Measurements from ENCODE around the gene STK32B. TPM values are rescaled to one million over a fixed set of nuclear protein-coding genes. Genes with fewer than 3 reads are reported as not detected.

Gene STK32B
- total and polyA plus RNA-seq, 2 of the 4 experiments (the other 2 are of a cell fraction) = 5.5 to 6.3 TPM

- DNase-seq (no peak), ATAC-seq (ENCODE audit: low read depth) (no peak)
- Histone ChIP-seq H3K9me3 (ENCODE audit: control insufficient read depth, insufficient read depth, low read length) (no peaks in the 10 kb centered on the region), H3K27ac (ENCODE audit: insufficient read depth, low read length) (no peak overlapping the region), H2BK15ac (ENCODE audit: low read depth, low read length) (no peak overlapping the region), H4K91ac (ENCODE audit: insufficient read depth, low read depth, low read length) (no peak overlapping the region), H2BK120ac (ENCODE audit: low read depth, low read length) (no peak overlapping the region), H3K9ac (ENCODE audit: low read depth, low read length) (no peak overlapping the region), H3K36me3 (ENCODE audit: control insufficient read depth, insufficient read depth, low read length) (no peaks in the 10 kb centered on the region), H3K9me1 (ENCODE audit: insufficient read depth, low read length) (peaks cover 17% of the 10 kb centered on the region; the same call in 1 of the 2 replicates), H3K4me1 (ENCODE audit: control insufficient read depth, insufficient read depth, low read length) (peaks cover 16% of the 10 kb centered on the region), H4K8ac (ENCODE audit: low read depth in 2 of 2, low read length in 2 of 2) (no peak overlapping the region), H2AK5ac (ENCODE audit: low read depth, low read length) (peak overlapping the region; percentile 10; the same call in 1 of the 2 replicates), H3K18ac (ENCODE audit: low read depth, low read length) (no peak overlapping the region), H3K56ac (ENCODE audit: extremely low read depth, insufficient read depth, low read length) (no peak overlapping the region), H3K27me3 (ENCODE audit: control insufficient read depth, insufficient read depth, low read length) (no peaks in the 10 kb centered on the region), H4K20me1 (ENCODE audit: insufficient read depth, low read length) (no peaks in the 10 kb centered on the region), H4K5ac (ENCODE audit: low read depth, low read length) (no peak overlapping the region), H3K4me2 (ENCODE audit: low read depth, low read length) (no peak overlapping the region), H3K14ac (replicated peaks; ENCODE audit: low read depth, low read length) (no peak overlapping the region), H3K4ac (ENCODE audit: low read depth, low read length) (no peak overlapping the region; the same call in 1 of the 2 replicates), H2AFZ (replicated peaks; ENCODE audit: low read length, poor library complexity) (peak overlapping the region; percentile 38), H2BK5ac (ENCODE audit: low read depth, low read length, poor library complexity, severe bottlenecking) (no peak overlapping the region), H2BK20ac (ENCODE audit: low read depth, low read length) (no peak overlapping the region), H3K23ac (ENCODE audit: low read depth, low read length) (no peak overlapping the region), H2AK9ac (replicated peaks; ENCODE audit: low read depth, low read length, poor library complexity) (no peak overlapping the region), H3K79me1 (ENCODE audit: low read depth in 1 of 2, low read length in 2 of 2) (peaks cover 0 to 9% of the 10 kb centered on the region in 2 experiments; a peak in 1 of 4 replicates), H3K4me3 (ENCODE audit: insufficient read depth, low read depth, low read length) (no peak overlapping the region)
- dilution Hi-C loops (cut with HindIII; ENCODE audit: low sequenced_read_pairs, unreplicated experiment) = no loop called here
- intact Hi-C loops (cut with micrococcal nuclease) = no loop called here
- in situ Hi-C loops (cut with MboI; ENCODE audit: low sequenced_read_pairs) = no loop called here
- ChIA-PET POLR2A (ENCODE audit: unreplicated experiment) (no interaction called here), CTCF (no interaction called here)
- no CpG with 5 or more reads among the region's 4 CpGs for WGBS, 2 experiments (ENCODE audit: extremely low coverage in 2 of 2, insufficient read length in 1 of 2)
- no peak for TF ChIP-seq FOS (IDR thresholded peaks at IDR 0.05; ENCODE audit: low read depth, low read length)
- BruUV-seq (replicated peaks) = no TSS peak
Observed at GRCh38 chr4:5160668-5161067, 109.4 kb downstream of the STK32B start.
